B cell (primary cell): ENCODE results near the gene FLG.

ENCODE experiments used
- EZH2 ChIP-seq: IDR thresholded peaks from 2 replicates; pipeline ENCODE4 v1.6.1; 2012; ENCODE audit warnings: borderline replicate concordance, low read depth, mild to moderate bottlenecking, moderate library complexity, low read length; ENCODE audit not compliant: insufficient read depth, poor library complexity, severe bottlenecking
- TF ChIP-seq, protein P1 (sequence below): fragments of 200-600 bp; IDR thresholded peaks from one replicate; pipeline ENCODE4 v1.8.0; 2022; ENCODE audit warnings: antibody characterized with exemption, mild to moderate bottlenecking

DNA sequence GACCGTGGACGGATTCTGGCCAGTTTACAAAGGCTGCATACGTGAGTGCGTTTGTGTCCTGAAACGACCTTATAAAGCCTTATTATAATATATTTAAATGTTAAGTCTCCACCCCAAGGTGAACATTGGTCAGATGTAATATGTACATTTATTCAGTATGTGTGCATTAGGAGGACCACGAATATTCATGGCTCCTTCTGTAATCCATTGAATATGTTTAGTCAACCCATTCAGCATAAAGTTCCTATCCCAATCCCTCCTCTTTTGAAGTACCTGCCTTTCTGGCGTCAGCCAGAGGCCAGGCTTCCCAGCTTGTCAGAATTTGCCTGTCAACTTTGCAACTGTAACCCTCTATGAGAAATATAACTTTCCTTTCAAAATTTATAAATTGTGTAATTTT is 10.4 kb upstream of the FLG start:
- TF ChIP-seq, protein P1, sequence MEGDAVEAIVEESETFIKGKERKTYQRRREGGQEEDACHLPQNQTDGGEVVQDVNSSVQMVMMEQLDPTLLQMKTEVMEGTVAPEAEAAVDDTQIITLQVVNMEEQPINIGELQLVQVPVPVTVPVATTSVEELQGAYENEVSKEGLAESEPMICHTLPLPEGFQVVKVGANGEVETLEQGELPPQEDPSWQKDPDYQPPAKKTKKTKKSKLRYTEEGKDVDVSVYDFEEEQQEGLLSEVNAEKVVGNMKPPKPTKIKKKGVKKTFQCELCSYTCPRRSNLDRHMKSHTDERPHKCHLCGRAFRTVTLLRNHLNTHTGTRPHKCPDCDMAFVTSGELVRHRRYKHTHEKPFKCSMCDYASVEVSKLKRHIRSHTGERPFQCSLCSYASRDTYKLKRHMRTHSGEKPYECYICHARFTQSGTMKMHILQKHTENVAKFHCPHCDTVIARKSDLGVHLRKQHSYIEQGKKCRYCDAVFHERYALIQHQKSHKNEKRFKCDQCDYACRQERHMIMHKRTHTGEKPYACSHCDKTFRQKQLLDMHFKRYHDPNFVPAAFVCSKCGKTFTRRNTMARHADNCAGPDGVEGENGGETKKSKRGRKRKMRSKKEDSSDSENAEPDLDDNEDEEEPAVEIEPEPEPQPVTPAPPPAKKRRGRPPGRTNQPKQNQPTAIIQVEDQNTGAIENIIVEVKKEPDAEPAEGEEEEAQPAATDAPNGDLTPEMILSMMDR = no peak
- no peak for TF ChIP-seq EZH2
